ENCODE measurements around the gene D2HGDH. TPM values are rescaled to one million over a fixed set of nuclear protein-coding genes. Genes with fewer than 3 reads are reported as not detected.

The D2HGDH gene
- total and polyA plus RNA-seq, 10 of the 15 experiments (the other 5 are each of a cell fraction or from before 2014, with no cell fraction given), result 0.52 to 32.1 (median 11.0) TPM

DNA sequence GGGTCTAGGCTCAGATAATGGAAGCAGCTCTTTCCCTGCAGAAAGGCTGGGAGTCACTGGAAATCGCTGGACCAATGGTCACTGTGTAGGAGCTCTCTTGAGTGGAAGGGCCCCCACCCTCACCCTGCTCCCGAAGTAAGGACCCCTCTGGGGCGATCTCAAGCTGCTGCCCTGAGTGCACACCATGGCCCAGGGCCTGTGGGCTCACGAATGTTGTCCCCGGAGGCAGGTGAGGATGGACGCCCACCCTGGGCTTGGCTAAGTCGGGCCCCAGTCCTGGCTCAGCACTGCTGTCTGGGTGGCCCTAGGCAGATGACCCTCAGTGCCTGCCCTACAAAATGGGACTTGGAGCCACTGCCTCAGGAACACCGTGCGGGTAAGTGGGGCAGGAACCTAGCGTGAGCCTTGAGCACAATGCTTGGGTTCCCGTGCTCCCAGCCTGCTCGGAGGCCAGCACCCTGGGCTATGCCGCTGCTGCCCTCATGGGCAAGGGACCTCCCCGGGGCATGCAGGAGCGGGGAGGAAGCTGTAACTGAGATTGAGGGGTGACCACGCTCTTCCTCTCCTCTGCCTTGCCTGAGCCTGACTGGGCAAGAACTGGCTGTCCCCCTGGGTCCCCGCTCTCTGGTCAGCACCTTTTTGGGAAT, 3.7 kb downstream of the D2HGDH start:
- H3K9ac ChIP-seq (ENCODE audit: control insufficient read depth, insufficient read depth, low read length), result no peak overlapping the region
- ChIA-PET CTCF (no interaction called here), POLR2A (no interaction called here), SMC1A (ENCODE audit: uncharacterized antibody, unreplicated experiment) (no interaction called here), RAD21 (ENCODE audit: unreplicated experiment) (no interaction called here)
- no peak overlapping the region for H3K4me3 ChIP-seq
- H3K27me3 ChIP-seq (replicated peaks in 1 of 2; ENCODE audit: control insufficient read depth in 2 of 2, insufficient read depth in 2 of 2, low read length in 1 of 2), result no peaks in the 10 kb centered on the region
- peaks cover 11% of the 10 kb centered on the region for H3K79me2 ChIP-seq (ENCODE audit: control insufficient read depth, insufficient read depth, low read length)
- DNase-seq (ENCODE audit: low read depth, low spot score), result no peak
- no TSS peak for BruUV-seq (replicated peaks)
- no peaks in the 10 kb centered on the region for H3K36me3 ChIP-seq (ENCODE audit: control insufficient read depth in 2 of 2, insufficient read depth in 2 of 2, low read length in 1 of 2)
- in situ Hi-C loops (cut with MboI), result no loop called here
- H3K4me1 ChIP-seq (ENCODE audit: control insufficient read depth, insufficient read depth, low read length), result peaks cover 8% of the 10 kb centered on the region; the same call in 1 of the 2 replicates
- intact Hi-C loops (cut with micrococcal nuclease; ENCODE audit: unreplicated experiment), result loop anchor here (10.0 kb wide), 1 partner anchor 107 kb away; no protein-coding TSS in a partner anchor
- ATAC-seq, result no peak
- H3K9me3 ChIP-seq (replicated peaks; ENCODE audit: control insufficient read depth, insufficient read depth, low read length), result no peaks in the 10 kb centered on the region
- H3K27ac ChIP-seq (ENCODE audit: control insufficient read depth, insufficient read depth), result no peak overlapping the region
- TF ChIP-seq MEF2B (IDR thresholded peaks at IDR 0.05; ENCODE audit: partially characterized antibody, poor library complexity, severe bottlenecking), result no peak
- TF ChIP-seq JUNB (IDR thresholded peaks at IDR 0.05), result no peak
- TF ChIP-seq SMC3 (IDR thresholded peaks at IDR 0.05; ENCODE audit: borderline replicate concordance, low read length), result no peak
- no peak for TF ChIP-seq POU2F2 (IDR thresholded peaks at IDR 0.05; ENCODE audit: borderline replicate concordance, low read depth, low read length)
- no peak for TF ChIP-seq ZSCAN29 (IDR thresholded peaks at IDR 0.05)
- TF ChIP-seq SMAD1 (IDR thresholded peaks at IDR 0.05; ENCODE audit: low read depth, partially characterized antibody), result no peak
- no peak for TF ChIP-seq IKZF2 (IDR thresholded peaks at IDR 0.05)
- no peaks in the 10 kb centered on the region; the same call in 1 of the 2 replicates for H4K20me1 ChIP-seq (ENCODE audit: control insufficient read depth, insufficient read depth)
- no peak overlapping the region for H3K4me2 ChIP-seq (ENCODE audit: control insufficient read depth, insufficient read depth)
- 94% methylated on average over 15 of the region's 17 CpGs for WGBS (ENCODE audit: insufficient coverage, insufficient replicate concordance, low lambda C conversion rate, missing lambda C conversion rate)
- FAIRE-seq, result no peak
- no peak overlapping the region for H2AFZ ChIP-seq (ENCODE audit: control insufficient read depth, low read depth, low read length)

DNA sequence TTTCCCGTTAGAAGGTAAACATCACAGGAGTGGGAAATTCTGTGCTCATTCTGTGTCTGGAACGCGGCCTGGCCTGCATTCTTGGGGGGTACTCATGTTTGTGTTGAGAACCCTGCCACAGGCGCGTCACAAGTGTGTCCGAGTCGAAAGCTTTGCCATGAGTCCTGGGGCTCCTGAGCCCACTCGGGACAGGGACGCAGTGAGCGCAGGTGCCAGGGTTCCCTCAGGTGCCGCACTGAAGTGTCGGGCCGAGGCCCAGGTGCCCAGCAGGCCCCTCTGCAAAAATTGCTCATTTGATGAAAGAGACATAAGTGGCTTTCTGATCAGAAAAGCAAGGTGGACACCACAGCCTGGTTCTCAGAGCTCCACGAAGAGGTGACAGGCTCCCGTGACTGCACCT, 4.7 kb downstream of the D2HGDH start:
- in situ Hi-C loops (cut with MboI) (no loop called here), intact Hi-C loops (cut with micrococcal nuclease; ENCODE audit: unreplicated experiment) (loop anchor here (10.0 kb wide), 1 partner anchor 106 kb away; no protein-coding TSS in a partner anchor)
- ATAC-seq (no peak), DNase-seq (ENCODE audit: low read depth, low spot score) (no peak), FAIRE-seq (no peak)
- Histone ChIP-seq H3K4me3 (no peak overlapping the region), H3K27ac (ENCODE audit: control insufficient read depth, insufficient read depth) (no peak overlapping the region), H3K4me2 (ENCODE audit: control insufficient read depth, insufficient read depth) (no peak overlapping the region), H4K20me1 (ENCODE audit: control insufficient read depth, insufficient read depth) (no peaks in the 10 kb centered on the region), H3K27me3 (replicated peaks in 1 of 2; ENCODE audit: control insufficient read depth in 2 of 2, insufficient read depth in 2 of 2, low read length in 1 of 2) (no peaks in the 10 kb centered on the region), H2AFZ (ENCODE audit: control insufficient read depth, low read depth, low read length) (no peak overlapping the region), H3K36me3 (ENCODE audit: control insufficient read depth in 2 of 2, insufficient read depth in 2 of 2, low read length in 1 of 2) (no peaks in the 10 kb centered on the region; a peak in 2 of 4 replicates), H3K79me2 (ENCODE audit: control insufficient read depth, insufficient read depth, low read length) (peaks cover 11% of the 10 kb centered on the region), H3K4me1 (ENCODE audit: control insufficient read depth, insufficient read depth, low read length) (peaks cover 8% of the 10 kb centered on the region; the same call in 1 of the 2 replicates), H3K9me3 (replicated peaks; ENCODE audit: control insufficient read depth, insufficient read depth, low read length) (no peaks in the 10 kb centered on the region), H3K9ac (ENCODE audit: control insufficient read depth, insufficient read depth, low read length) (no peak overlapping the region)
- ChIA-PET CTCF (no interaction called here), SMC1A (ENCODE audit: uncharacterized antibody, unreplicated experiment) (interaction anchor here (1.2 kb wide), 1 partner anchor 139 kb away, joined by 3 read pairs; no protein-coding TSS in a partner anchor), POLR2A (no interaction called here), RAD21 (ENCODE audit: unreplicated experiment) (no interaction called here)
- BruUV-seq (replicated peaks), result no TSS peak
- TF ChIP-seq POLR2AphosphoS2 (IDR thresholded peaks at IDR 0.05; ENCODE audit: low read depth, low read length) (no peak), MYB (IDR thresholded peaks at IDR 0.05; ENCODE audit: borderline replicate concordance, low read depth, low read length) (no peak), CREB1 (IDR thresholded peaks at IDR 0.05; ENCODE audit: low read depth) (no peak), PAX5 (IDR thresholded peaks at IDR 0.05; ENCODE audit: borderline replicate concordance, low read depth, low read length) (no peak), IKZF1 (conservative IDR thresholded peaks at IDR 0.05) (no peak), GABPA (IDR thresholded peaks at IDR 0.05; ENCODE audit: low read depth) (no peak)
- WGBS (ENCODE audit: insufficient coverage, insufficient replicate concordance, low lambda C conversion rate, missing lambda C conversion rate), result 97% methylated on average over 15 of the region's 15 CpGs
